ENCODE measurements around the gene LPAR1. TPM values are rescaled to one million over a fixed set of nuclear protein-coding genes. Genes with fewer than 3 reads are reported as not detected.

Gene LPAR1
- total RNA-seq, 1 experiment from 2014 or later: 4.9 TPM

GRCh38 chr9:110856772-110857171, 181.5 kb downstream of the LPAR1 start (continued):
- TF ChIP-seq, protein P1, sequence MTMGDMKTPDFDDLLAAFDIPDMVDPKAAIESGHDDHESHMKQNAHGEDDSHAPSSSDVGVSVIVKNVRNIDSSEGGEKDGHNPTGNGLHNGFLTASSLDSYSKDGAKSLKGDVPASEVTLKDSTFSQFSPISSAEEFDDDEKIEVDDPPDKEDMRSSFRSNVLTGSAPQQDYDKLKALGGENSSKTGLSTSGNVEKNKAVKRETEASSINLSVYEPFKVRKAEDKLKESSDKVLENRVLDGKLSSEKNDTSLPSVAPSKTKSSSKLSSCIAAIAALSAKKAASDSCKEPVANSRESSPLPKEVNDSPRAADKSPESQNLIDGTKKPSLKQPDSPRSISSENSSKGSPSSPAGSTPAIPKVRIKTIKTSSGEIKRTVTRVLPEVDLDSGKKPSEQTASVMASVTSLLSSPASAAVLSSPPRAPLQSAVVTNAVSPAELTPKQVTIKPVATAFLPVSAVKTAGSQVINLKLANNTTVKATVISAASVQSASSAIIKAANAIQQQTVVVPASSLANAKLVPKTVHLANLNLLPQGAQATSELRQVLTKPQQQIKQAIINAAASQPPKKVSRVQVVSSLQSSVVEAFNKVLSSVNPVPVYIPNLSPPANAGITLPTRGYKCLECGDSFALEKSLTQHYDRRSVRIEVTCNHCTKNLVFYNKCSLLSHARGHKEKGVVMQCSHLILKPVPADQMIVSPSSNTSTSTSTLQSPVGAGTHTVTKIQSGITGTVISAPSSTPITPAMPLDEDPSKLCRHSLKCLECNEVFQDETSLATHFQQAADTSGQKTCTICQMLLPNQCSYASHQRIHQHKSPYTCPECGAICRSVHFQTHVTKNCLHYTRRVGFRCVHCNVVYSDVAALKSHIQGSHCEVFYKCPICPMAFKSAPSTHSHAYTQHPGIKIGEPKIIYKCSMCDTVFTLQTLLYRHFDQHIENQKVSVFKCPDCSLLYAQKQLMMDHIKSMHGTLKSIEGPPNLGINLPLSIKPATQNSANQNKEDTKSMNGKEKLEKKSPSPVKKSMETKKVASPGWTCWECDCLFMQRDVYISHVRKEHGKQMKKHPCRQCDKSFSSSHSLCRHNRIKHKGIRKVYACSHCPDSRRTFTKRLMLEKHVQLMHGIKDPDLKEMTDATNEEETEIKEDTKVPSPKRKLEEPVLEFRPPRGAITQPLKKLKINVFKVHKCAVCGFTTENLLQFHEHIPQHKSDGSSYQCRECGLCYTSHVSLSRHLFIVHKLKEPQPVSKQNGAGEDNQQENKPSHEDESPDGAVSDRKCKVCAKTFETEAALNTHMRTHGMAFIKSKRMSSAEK (CRISPR knock-in tag; IDR thresholded peaks at IDR 0.05; ENCODE audit: borderline replicate concordance): no peak
- TF ChIP-seq FOXJ3 (CRISPR knock-in tag; IDR thresholded peaks at IDR 0.05; ENCODE audit: borderline replicate concordance) (no peak), CDX4 (CRISPR knock-in tag; IDR thresholded peaks at IDR 0.05; ENCODE audit: borderline replicate concordance) (no peak), CBFB (CRISPR knock-in tag; IDR thresholded peaks at IDR 0.05; ENCODE audit: low read depth) (no peak), ZMAT4 (CRISPR knock-in tag; IDR thresholded peaks at IDR 0.05) (no peak), E2F4 (CRISPR knock-in tag; IDR thresholded peaks at IDR 0.05; ENCODE audit: borderline replicate concordance, low read depth) (no peak), ZNF219 (CRISPR knock-in tag; IDR thresholded peaks at IDR 0.05; ENCODE audit: borderline replicate concordance) (no peak), RELA (CRISPR knock-in tag; IDR thresholded peaks at IDR 0.05; ENCODE audit: borderline replicate concordance) (no peak)
- TF ChIP-seq, protein P2, sequence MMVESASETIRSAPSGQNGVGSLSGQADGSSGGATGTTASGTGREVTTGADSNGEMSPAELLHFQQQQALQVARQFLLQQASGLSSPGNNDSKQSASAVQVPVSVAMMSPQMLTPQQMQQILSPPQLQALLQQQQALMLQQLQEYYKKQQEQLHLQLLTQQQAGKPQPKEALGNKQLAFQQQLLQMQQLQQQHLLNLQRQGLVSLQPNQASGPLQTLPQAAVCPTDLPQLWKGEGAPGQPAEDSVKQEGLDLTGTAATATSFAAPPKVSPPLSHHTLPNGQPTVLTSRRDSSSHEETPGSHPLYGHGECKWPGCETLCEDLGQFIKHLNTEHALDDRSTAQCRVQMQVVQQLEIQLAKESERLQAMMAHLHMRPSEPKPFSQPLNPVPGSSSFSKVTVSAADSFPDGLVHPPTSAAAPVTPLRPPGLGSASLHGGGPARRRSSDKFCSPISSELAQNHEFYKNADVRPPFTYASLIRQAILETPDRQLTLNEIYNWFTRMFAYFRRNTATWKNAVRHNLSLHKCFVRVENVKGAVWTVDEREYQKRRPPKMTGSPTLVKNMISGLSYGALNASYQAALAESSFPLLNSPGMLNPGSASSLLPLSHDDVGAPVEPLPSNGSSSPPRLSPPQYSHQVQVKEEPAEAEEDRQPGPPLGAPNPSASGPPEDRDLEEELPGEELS (CRISPR knock-in tag; IDR thresholded peaks at IDR 0.05): no peak
- TF ChIP-seq, protein P3, sequence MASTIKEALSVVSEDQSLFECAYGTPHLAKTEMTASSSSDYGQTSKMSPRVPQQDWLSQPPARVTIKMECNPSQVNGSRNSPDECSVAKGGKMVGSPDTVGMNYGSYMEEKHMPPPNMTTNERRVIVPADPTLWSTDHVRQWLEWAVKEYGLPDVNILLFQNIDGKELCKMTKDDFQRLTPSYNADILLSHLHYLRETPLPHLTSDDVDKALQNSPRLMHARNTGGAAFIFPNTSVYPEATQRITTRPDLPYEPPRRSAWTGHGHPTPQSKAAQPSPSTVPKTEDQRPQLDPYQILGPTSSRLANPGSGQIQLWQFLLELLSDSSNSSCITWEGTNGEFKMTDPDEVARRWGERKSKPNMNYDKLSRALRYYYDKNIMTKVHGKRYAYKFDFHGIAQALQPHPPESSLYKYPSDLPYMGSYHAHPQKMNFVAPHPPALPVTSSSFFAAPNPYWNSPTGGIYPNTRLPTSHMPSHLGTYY (CRISPR knock-in tag; IDR thresholded peaks at IDR 0.05): no peak

DNA sequence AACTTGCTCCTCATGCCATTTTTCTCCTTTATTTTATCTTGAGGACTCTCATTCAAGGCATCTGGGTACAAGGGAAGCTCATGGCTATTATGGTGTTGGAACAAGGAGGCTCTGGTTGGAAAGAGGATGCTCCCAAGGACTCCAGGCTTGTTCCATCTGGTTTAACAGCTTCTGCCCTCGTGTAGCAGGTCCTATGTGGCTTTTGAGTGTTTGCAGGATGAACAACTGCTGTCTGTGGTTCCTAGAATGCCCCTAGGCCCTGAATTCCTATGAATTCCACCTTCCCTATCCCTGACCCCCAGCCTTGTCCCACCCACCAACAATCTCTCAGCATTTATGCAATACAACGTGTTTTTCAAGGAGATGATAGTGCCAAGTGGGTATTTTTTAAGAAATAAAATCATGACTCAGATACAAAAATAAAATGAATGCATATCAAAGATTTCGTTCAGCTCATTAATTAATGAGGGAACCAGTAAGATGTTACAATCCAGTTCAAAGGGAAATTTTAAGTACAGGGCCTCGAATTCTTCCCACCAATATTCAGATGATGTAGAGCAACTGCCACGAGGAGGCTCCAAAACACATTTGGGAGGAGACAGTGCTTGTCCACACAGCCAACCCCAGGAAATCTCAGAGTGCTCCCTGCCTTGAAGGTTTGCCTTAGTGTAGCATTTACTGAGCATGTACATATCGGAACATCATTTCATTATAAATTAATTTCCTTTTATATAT, 187.7 kb downstream of the LPAR1 start:
- Mint-ChIP-seq H3K36me3 (peaks cover 2% of the 10 kb centered on the region; the same call in 1 of the 2 replicates), H3K4me3 (no peak overlapping the region), H3K27me3 (ENCODE audit: low read depth) (no peaks in the 10 kb centered on the region), H3K9me3 (peaks cover 16% of the 10 kb centered on the region), H3K27ac (no peak overlapping the region), H3K4me1 (no peaks in the 10 kb centered on the region)
- ChIA-PET CTCF (no interaction called here), POLR2A (no interaction called here)
- no peak; the same call in 1 of the 2 replicates for ATAC-seq
- no peak for DNase-seq (ENCODE audit: low spot score)
- TF ChIP-seq NFATC4 (CRISPR knock-in tag; IDR thresholded peaks at IDR 0.05) (no peak), CBFB (CRISPR knock-in tag; IDR thresholded peaks at IDR 0.05; ENCODE audit: low read depth) (no peak), SMAD3 (CRISPR knock-in tag; IDR thresholded peaks at IDR 0.05; ENCODE audit: borderline replicate concordance) (no peak), TEAD4 (CRISPR knock-in tag; IDR thresholded peaks at IDR 0.05) (no peak), ZBTB43 (CRISPR knock-in tag; IDR thresholded peaks at IDR 0.05) (no peak), ZNF416 (CRISPR knock-in tag; IDR thresholded peaks at IDR 0.05) (no peak), EMX1 (CRISPR knock-in tag; IDR thresholded peaks at IDR 0.05) (no peak), NFE2L1 (CRISPR knock-in tag; IDR thresholded peaks at IDR 0.05) (no peak), JAZF1 (CRISPR knock-in tag; IDR thresholded peaks at IDR 0.05) (no peak)
- TF ChIP-seq, protein P4, sequence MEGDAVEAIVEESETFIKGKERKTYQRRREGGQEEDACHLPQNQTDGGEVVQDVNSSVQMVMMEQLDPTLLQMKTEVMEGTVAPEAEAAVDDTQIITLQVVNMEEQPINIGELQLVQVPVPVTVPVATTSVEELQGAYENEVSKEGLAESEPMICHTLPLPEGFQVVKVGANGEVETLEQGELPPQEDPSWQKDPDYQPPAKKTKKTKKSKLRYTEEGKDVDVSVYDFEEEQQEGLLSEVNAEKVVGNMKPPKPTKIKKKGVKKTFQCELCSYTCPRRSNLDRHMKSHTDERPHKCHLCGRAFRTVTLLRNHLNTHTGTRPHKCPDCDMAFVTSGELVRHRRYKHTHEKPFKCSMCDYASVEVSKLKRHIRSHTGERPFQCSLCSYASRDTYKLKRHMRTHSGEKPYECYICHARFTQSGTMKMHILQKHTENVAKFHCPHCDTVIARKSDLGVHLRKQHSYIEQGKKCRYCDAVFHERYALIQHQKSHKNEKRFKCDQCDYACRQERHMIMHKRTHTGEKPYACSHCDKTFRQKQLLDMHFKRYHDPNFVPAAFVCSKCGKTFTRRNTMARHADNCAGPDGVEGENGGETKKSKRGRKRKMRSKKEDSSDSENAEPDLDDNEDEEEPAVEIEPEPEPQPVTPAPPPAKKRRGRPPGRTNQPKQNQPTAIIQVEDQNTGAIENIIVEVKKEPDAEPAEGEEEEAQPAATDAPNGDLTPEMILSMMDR (IDR thresholded peaks at IDR 0.05): no peak
